IPS DF 4.7 (cell line): ENCODE data around the gene SEMA7A.
"Not testable (repeated sequence)": the region's sequence is repeated elsewhere in the genome, so short reads cannot be mapped to it uniquely, and the experiment has no call there.

Experiments
- DNase-seq: peaks from one replicate; pipeline ENCODE4 v3.0.0-alpha.2; 2013; ENCODE audit warnings: low spot score; ENCODE audit errors: extremely low read depth

SEMA7A gene

DNA sequence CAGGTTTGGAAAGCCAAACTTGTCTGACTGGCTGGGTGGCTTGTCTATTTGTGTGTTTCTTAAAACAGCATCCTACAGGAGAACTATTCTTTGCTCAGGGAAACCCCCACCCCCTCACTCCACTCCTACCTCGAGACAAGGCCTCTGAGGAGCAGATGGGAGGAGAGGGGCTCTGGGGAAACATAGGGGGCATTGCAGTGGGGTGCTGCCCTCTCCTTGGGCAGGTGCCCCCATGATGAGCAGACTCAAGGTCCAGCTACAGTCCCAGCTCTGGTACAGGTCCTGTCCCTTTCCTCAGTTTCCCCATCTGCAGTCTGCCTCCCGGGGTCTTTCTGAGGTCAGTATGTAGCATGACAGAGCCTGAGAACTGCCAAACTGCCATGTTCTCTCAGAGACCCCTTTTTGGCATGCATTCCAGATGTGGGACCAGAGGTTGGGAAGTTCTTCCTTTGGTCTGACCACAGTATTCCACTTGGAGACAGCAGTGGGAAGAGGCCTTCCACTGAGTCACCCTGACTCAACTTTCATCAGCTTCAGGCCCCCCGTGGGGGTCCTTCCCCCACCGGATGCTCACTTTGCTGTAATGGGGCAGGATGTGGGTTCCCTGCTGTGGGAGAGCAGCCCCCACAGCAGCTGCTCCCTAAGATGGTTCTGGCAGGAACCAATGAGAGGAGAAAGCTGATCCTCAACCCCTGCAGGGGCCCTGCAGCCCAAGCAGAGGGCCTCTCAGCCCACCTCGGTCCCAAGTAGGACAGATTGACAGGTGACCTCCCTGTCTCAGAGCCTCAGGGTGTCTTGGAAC, 34.0 kb downstream of the SEMA7A start:
- DNase-seq: no peak

DNA sequence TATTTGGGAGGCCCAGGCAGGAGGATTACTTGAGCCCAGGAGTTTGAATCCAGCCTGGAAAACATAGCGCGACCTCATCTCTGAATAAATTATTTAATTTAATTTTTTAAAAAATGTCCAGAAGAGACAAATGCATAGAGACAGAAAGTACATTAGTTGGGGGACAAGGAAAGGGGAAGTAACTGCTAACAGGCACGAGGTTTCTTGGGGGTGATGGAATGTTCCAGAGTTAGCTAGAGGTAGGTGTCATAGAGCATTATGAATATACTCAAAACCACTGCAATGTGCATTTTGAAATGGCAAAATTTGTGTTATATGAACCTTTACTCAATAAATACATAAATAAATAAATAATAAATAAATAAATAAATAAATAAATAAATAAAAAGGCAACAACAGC, 34.7 kb downstream of the SEMA7A start:
- DNase-seq: no peak

- no peak for DNase-seq
Observed at GRCh38 chr15:74398183-74398582, 35.6 kb downstream of the SEMA7A start.

- DNase-seq: no peak
Observed at GRCh38 chr15:74397239-74398068, 36.3 kb downstream of the SEMA7A start.

DNA sequence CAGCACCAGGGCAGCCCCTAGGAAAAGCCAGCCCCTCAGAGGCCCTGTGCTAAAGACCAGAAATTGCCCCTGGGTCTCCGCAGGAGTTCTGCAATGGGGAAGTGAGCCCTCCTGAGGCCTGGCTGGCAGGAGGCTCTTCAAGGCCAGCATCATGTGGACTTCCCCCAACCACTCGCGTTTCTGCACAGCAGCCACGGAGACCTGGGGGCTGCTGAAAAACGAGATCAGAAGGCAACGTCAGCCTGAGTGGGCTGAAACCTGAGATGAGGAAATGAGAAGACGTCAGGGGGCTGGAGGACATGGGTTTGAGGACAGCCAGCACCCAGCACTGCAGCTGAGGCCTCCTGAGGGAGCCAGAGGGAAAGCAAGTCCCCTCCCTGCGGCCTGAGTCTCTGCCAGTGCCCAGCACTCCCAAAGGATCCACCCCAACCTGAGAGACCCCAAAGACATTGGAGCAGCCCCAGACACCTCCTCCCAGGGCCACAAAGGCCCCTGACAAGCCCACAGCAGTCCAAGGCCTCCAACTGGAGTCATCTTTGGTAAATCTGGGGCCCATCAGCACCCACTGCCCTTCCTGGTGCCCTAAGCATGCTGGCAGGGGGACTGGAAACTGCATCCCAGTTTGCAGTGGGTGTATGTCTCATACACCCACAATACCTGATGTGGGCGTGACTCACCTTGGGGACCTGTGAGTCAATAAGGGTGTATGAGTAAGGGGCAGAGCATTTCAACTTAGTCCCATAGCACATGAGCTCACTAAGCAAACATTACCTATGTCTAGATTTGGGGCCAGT, 37.1 kb downstream of the SEMA7A start:
- DNase-seq: no peak

GRCh38 chr15:74396146-74396438, 37.7 kb downstream of the SEMA7A start:
- no peak for DNase-seq

DNA sequence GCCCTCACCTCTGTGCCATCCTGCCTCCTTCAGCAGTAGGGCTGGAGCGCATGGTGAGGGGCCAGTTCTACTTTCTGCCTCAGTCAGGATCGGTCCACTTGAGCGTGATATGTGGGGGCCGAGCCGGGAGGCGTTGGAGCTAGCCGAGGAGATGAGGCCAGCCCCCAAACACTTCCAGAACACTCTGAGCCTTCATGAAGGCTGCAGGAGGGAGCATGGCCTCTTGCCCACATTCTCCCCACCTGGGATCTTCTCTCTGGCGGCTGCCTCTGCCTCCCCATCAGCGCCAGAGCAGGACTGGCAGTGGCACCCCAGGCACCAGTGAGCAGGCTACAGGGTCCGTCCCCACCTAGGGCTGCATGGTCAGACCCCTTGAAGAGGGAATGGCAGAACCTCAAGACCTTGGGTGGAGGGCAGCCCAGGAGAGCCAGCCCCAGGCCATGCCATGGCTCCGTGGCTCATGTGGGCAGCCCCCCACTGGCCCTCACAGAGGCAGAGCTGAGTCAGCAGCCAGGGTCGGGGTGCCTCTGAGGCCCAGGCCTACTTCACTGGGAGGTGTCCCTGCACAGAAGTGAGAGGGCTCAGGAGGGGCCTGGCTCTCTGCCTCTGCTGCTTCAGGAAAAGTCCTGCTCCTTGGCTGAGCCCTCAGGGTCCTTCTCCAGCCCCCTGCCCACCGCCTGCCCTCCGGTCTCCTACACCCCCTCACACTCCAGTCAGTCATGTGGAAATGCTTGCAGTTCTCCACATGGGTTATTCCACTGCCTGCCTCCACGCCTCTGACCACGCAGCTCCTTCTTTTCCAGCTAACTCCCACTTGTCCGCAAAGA, 38.2 kb downstream of the SEMA7A start:
- DNase-seq: no peak

- no peak for DNase-seq
Observed at GRCh38 chr15:74394090-74394846, 39.5 kb downstream of the SEMA7A start.

DNA sequence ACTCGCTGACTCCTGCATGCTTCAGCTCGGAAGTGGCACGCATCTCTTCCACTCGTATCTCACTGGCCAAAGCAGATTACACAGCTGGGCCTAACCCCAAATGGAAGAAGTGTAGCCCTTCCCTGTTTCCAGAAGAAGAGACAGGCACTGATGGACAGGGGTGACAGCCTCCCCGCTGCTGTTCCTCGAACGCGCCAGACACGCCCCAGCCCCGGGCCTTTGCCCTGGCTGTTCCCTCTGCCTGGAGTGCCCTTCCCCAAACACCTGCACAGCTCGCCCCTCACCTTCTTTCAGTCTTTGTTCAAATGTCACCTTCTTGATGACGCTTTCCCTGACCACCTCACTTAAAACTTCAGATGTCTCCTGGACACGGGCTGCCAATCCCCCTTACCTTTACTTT, 40.3 kb downstream of the SEMA7A start:
- DNase-seq: no peak

DNA sequence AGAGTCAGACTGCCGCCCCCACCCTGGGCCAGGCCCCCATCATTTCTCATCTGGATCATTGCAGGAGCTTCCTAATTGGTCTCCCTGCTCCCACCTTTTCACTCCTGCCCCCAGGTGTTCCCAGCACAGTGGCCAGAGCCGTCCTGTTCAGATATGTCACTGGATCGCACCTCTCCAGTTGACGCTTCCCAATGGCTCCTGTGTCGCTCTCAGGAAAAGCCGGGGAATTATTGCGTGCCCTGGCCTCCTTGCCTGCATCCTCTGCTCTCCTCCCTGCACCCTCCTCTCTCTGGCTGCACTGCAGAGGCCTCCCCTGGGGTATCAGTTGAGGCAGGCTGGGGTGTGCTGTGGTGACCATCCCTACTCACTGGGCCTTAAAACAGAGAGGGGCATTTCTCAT, 40.9 kb downstream of the SEMA7A start:
- no peak for DNase-seq

DNA sequence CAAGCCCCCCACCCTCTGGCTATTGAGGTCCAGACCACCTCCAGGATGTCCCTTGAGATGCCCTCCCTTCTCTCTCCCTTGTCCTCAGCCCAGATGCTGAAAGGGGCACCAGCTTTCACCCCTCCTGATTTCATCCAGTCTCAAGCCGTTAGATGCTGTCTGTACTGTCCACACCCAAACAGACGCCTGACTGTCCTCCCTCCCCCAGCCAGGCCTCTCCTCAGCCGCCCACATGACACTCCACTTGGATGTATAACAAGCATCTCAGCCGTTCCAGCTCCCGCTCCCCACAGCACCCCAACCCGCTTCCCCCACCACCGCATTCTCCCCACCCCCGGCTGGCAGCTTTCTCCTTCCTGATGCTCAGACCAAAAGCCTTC, 41.3 kb downstream of the SEMA7A start:
- DNase-seq: no peak

DNA sequence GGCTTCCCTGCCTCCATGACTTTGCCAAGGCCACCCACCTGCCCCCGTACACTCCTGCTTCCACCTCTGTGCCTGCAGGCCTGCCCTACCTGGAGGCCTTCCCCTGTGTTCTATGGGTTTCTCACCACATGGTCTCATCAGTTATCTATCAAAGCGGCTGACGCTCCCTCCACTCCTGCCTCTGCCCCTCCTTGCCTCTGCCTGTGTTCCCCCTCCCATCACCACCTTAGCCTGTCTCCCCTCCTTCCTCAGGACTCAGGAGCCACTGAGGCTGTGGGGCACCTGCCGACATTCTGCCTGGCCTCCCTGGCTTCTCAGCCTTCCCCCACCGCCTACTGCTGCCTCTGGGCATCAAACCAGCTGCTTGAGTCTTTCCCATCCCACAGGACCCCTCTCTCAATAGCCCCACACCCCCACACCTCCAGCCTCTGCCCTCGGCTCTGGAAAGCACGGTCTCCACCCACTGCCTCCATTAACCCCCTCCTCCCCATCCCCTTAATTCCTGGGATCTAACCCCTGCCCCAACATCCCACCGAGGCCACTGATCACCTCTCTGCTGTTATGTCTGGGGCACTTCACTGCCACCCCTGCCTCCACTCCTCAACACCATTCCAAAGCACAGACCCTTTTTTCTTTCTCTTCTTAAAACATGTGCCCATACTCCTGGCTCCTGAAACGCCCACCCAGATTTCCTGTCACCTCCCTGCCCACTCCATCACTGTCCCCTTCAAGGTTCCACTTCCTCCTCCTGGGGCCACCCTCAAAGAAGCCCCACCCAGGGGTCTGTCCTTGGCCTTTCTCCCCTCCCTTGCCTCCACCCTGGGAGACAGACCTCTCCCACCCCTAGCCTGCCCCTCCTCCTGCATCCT, 41.9 kb downstream of the SEMA7A start:
- no peak for DNase-seq

DNA sequence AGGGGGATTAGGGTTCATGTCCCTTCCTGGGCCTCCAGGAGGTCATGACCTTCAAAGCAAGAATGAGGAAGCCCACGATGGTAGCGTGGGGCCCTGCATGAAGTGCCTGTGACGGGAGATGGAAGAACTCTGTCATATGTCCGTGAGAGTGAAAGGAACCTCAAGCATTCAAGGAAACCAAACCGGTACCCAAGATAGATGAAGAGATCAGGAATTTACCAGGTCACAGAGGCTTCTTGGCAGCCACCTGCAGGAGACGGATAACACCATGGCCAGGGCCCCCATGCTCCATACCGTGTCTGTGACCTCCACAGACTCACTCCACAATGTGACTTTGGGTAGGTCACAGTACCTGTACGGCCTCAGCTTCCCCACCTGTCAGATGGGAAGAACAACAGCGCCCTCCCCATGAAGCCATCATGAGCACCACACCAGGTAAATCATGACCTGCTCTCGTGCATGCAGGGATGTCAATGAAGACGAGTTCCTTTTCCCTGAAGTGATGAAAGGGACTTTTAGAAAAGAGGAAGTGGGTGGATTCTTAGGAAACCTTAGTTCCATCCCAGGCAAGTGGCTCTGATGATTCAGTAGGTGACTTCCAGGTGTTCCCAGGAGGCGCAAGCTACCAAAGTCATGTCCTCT, 43.0 kb downstream of the SEMA7A start:
- no peak for DNase-seq

DNA sequence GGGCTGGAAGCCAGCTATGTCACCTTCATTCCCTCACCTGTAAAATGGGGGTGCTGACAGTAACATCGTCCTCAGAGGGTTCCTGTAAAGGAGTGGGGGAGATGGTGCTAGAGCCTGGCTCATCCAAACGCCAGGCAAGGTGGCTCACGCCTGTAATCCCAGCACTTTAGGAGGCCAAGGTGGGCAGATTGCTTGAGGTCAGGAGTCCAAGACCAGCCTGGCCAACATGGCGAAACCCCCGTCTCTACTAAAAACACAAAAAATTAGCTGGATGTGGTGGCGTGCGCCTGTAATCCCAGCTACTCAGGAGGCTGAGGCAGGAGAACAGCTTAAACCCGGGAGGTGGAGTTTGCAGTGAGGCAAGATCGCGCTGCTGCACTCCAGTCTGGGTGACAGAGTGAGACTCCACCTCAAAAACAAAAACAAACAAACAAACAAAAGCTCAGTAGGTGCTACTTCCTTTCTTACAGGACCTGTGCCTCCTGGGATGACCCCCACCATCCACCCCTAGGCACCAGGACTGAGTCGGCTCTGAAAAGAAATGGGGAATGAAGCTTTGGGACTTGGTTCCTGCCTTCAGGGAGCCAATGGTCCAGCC, 43.6 kb downstream of the SEMA7A start:
- not testable (repeated sequence) for DNase-seq

DNA sequence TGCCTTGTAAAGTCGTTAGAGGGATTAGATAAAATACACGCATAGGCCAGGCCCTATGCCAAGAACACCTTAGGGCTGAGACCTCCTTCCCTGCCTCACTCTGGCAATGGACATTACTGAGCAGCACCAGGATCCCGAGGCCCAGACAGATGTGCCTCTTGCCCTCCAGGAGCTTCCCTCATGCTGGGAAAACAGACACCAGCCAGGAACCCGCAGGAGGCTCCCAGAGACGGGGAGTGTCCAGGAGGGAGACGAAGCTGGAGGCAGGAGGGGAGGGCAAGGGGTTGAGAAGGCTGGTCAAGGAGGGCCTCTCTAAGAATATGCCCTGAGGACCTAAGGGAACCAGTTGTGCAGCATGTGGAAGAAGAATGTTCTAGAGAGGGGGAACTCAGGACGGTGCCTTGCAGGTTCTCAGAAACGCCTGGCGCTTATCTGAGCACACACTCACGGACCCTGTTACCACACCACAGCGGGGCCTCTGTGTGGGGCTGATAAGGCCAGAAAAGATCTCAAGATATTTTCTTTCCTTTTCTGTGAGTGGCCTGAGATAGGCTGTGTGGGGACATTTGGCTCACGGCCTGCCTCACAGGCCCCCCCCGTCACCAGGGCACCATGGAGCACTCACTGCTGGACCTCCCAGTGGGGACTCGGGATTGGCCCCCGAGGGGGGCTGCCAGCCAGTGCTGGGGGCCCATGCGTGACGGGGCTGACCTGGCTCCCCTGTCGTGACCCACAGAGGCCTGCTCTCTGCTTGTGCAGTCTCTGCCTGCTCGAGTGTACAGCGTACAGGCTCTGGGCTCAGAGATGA, 44.3 kb downstream of the SEMA7A start:
- DNase-seq: no peak

DNA sequence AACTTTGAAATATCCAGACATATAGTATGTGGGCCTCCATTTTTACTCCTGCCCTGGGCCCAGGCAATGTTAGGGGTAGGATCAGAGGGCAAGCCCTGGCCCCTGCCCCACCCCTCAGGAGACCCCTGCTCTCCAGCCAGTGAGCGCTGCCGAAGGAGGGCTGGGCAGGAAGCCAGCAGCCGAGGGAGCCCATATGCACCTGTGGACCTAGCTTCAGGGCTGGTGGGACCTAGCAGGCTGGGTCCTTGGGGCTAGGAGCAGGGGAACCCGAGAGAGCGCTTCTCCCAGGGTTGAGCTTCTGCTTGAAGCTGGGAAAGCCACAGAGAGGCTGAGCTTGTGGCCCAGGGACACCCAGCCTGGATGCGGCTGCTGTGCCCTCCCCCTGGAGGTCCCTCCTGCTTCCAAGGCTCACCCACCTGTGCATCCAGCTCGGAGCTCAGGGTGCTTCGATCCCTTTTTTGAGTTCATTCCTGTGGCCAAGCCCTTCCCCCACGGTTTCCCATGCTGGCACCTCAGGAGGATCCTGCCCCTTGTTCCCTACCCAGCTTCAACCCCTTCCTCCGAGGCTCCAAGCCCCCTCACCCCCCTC, 45.3 kb downstream of the SEMA7A start:
- no peak for DNase-seq

DNA sequence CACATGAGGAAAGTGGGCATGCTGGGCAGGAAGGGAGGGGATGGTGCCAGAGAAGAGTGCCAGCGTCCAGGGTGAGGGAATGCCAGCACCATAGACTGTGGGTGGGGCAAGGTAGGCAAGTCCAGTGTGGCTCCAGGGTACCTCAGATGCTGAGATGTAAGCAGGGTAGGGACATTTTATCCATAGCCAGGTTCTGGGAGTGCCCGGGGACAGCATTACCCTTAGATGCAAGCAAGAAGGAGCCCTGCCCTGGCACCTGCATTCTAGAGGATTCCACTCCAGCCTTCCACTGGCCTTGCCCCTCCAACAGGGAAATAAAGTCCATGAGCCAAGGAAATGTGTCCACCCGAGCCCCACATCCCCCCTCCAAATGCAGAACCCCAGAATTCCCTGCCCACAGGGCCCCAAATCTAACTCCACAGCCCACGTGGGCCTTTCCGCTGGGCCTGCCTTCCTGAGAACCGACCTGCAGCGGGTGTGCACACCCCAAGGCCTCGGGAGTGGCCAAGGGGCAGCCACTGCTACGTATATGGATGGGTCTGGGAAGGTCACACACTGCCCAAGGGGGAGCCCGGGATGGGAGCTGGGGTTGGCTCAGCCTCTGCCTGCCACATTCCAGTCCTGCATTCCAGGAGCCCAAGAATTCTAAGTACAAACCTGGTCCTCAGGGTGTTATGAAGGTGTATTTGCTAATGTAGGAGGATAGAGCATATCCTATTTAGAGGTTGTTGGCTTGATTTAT, 46.0 kb downstream of the SEMA7A start:
- no peak for DNase-seq
